Measurements from ENCODE around the gene SIGLEC9.

The SIGLEC9 gene

DNA sequence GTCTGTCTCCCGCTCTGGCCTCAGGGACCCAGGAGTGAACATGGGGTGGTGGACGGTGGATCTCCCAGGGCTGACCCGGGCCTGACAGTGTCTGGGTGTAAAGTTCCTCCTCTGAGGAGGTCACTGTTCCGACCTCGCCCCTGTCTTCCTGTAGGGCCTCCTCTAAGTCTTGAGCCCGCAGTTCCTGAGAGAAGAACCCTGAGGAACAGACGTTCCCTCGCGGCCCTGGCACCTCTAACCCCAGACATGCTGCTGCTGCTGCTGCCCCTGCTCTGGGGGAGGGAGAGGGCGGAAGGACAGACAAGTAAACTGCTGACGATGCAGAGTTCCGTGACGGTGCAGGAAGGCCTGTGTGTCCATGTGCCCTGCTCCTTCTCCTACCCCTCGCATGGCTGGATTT is at the start of gene SIGLEC9:
TSS of gene SIGLEC9 (plus strand) at position 178 of the 400 bp plus-strand sequence. CDS start at position 247, 69 bp downstream.
- DNase-seq (ENCODE audit: low read depth, low spot score), result no peak
- H3K9ac ChIP-seq (ENCODE audit: insufficient read length), result no peak within 1 kb of the TSS
- no peaks in the 10 kb centered on the region for H3K9me3 ChIP-seq (ENCODE audit: low read depth, low read length)
- no peaks in the 10 kb centered on the region for H3K36me3 ChIP-seq (ENCODE audit: insufficient read depth, low read length)
- H3K4me3 ChIP-seq, result no peak within 1 kb of the TSS
- TF ChIP-seq FOXP2 (optimal IDR thresholded peaks at IDR 0.05; ENCODE audit: control extremely low read depth, extremely low read length, insufficient read depth) (no peak), POLR2AphosphoS5 (IDR thresholded peaks at IDR 0.05; ENCODE audit: borderline replicate concordance, low read depth, low read length) (no peak), EZH2 (IDR thresholded peaks at IDR 0.05) (no peak)
- H3K27ac ChIP-seq, result no peak within 1 kb of the TSS

DNA sequence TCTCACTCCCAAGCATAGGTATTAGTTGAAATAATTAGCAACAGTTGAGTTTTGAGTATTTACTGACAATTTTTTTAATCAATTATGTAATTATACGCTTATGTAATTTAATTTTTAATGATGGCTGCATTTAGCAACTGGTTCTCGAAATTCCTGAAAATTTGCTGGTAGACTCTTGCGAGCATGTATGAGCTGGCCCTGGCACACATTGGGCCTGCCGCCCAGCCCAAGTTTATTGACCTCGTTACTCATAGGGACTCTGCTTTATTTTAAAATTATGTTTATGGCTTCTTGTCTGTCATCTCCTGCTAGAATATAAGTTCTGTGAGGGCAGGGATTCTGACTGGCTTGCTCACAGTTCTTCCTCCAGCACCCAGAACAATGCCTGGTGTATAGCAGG is 48.7 kb upstream of the SIGLEC9 start:
- H3K4me3 ChIP-seq, result no peak overlapping the region
- no peak overlapping the region for H3K9ac ChIP-seq (ENCODE audit: insufficient read length)
- TF ChIP-seq POLR2AphosphoS5 (IDR thresholded peaks at IDR 0.05; ENCODE audit: borderline replicate concordance, low read depth, low read length), result no peak
- TF ChIP-seq EZH2 (IDR thresholded peaks at IDR 0.05), result no peak
- no peak for TF ChIP-seq FOXP2 (optimal IDR thresholded peaks at IDR 0.05; ENCODE audit: control extremely low read depth, extremely low read length, insufficient read depth)
- no peak overlapping the region for H3K27ac ChIP-seq
- peaks cover 4% of the 10 kb centered on the region; the same call in 1 of the 2 replicates for H3K9me3 ChIP-seq (ENCODE audit: low read depth, low read length)
- H3K36me3 ChIP-seq (ENCODE audit: insufficient read depth, low read length), result no peaks in the 10 kb centered on the region
- DNase-seq (ENCODE audit: low read depth, low spot score), result no peak

DNA sequence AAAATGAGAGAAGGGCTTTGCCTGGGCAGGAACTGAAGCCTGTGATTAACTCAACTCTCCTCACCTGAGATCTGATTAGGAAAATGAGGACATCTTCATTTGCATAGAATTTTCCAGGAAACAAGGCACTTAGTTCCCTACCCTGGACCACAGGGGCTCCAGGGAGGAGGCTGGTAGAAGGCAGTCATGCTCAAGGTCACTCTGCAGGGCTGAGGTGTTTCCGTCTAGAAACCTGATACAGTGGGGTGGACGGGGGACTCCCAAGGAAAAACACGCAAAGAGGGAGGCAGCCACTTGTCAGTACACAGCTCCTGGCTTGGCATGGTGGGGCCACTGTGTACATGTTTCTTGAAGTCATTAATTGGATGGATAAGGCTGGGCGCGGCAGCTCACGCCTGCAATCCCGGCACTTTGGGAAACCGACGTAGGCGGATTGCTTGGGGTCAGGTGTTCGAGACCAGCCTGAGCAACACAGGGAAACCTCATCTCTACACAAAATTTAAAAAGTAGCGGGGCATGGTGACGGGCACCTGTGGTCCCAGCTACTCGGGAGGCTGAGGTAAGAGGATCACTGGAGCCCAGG is 48.0 kb upstream of the SIGLEC9 start:
- Histone ChIP-seq H3K36me3 (ENCODE audit: insufficient read depth, low read length) (no peaks in the 10 kb centered on the region), H3K9ac (ENCODE audit: insufficient read length) (no peak overlapping the region)
- TF ChIP-seq EZH2 (IDR thresholded peaks at IDR 0.05) (no peak), POLR2AphosphoS5 (IDR thresholded peaks at IDR 0.05; ENCODE audit: borderline replicate concordance, low read depth, low read length) (no peak), FOXP2 (optimal IDR thresholded peaks at IDR 0.05; ENCODE audit: control extremely low read depth, extremely low read length, insufficient read depth) (no peak)

DNA sequence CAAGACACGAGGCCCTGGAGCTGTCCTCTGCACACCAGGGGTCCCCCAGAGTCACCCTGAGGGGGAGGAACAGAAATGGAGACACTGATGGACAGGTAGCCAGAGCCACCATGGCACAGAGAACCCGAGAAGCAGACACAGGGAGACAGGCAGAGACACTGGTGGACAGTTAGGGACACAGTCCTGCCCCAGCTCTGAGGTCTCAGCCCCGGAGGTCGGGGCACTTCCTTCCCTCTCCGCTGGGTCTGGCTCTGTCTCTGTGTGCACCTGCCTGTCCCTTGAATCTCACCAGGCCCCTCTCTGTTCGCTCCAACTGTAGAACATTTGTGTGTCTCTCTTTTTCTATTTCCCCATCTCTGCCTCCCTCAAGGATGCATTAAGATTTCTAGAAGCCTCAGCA is 46.6 kb upstream of the SIGLEC9 start:
- Histone ChIP-seq H3K9me3 (ENCODE audit: low read depth, low read length) (peaks cover 3% of the 10 kb centered on the region; the same call in 1 of the 2 replicates), H3K36me3 (ENCODE audit: insufficient read depth, low read length) (no peaks in the 10 kb centered on the region), H3K4me3 (no peak overlapping the region), H3K27ac (no peak overlapping the region), H3K9ac (ENCODE audit: insufficient read length) (no peak overlapping the region)
- no peak for DNase-seq (ENCODE audit: low read depth, low spot score)
- TF ChIP-seq EZH2 (IDR thresholded peaks at IDR 0.05) (no peak), POLR2AphosphoS5 (IDR thresholded peaks at IDR 0.05; ENCODE audit: borderline replicate concordance, low read depth, low read length) (no peak), FOXP2 (optimal IDR thresholded peaks at IDR 0.05; ENCODE audit: control extremely low read depth, extremely low read length, insufficient read depth) (no peak)

More for the DNA sequence above, 48.0 kb upstream of the SIGLEC9 start:
- no peak overlapping the region for H3K27ac ChIP-seq
- no peak overlapping the region for H3K4me3 ChIP-seq
- DNase-seq (ENCODE audit: low read depth, low spot score), result no peak
- H3K9me3 ChIP-seq (ENCODE audit: low read depth, low read length), result peaks cover 4% of the 10 kb centered on the region; the same call in 1 of the 2 replicates

DNA sequence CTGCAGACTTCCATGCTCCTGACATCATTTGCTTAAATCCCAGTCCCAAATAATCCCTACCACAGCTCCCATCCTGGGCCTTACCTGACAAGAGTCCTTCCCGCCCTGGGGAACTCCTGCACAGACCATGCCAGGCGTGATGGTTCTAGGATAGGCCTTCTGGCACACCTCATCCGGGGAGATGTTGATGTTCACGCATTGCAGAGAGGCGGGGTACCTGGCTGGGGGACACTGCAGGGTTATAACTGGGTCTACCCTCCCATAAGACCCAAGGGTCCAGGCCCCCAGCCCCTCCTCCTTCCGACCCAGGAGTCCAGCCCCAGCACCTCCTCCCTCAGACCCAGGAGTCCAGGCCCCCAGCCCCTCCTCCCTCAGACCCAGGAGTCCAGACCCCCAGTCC is 46.0 kb upstream of the SIGLEC9 start:
- TF ChIP-seq POLR2AphosphoS5 (IDR thresholded peaks at IDR 0.05; ENCODE audit: borderline replicate concordance, low read depth, low read length) (no peak), FOXP2 (optimal IDR thresholded peaks at IDR 0.05; ENCODE audit: control extremely low read depth, extremely low read length, insufficient read depth) (no peak), EZH2 (IDR thresholded peaks at IDR 0.05) (no peak)
- DNase-seq (ENCODE audit: low read depth, low spot score), result no peak
- Histone ChIP-seq H3K36me3 (ENCODE audit: insufficient read depth, low read length) (no peaks in the 10 kb centered on the region), H3K27ac (no peak overlapping the region), H3K9ac (ENCODE audit: insufficient read length) (no peak overlapping the region), H3K4me3 (no peak overlapping the region), H3K9me3 (ENCODE audit: low read depth, low read length) (no peaks in the 10 kb centered on the region)

DNA sequence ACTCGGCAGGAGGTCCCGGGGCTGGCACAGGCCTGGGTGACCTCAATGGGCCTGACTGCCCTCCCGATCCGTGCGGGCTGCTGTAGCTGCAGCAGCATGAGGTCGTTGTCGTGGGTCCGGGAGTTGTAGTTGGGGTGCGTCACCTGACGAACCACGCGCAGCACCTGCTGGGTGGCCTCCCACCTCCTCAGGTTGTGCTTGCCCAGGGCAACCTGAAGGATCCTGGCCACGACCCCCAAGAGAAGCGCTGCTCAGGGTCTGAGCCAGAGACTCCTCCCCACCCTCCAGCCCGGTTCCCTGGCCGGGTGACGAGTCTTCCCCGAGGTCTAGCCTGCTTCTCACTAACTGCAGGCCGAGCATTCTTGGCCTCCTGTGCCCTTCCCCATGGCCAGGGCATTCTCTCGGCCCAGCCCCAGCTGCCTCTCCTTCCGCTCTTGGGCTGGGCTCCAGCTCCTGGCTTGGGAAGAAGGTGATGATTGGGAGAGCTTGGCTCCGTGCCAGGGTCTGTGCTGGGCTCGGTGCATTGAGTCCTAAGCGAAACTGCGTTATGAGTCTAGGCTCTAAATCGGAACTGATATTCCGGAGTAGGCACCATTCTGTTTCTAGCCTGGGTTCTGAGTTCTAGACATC is 45.1 kb upstream of the SIGLEC9 start:
- no peak for DNase-seq (ENCODE audit: low read depth, low spot score)
- TF ChIP-seq POLR2AphosphoS5 (IDR thresholded peaks at IDR 0.05; ENCODE audit: borderline replicate concordance, low read depth, low read length) (no peak), EZH2 (IDR thresholded peaks at IDR 0.05) (no peak), FOXP2 (optimal IDR thresholded peaks at IDR 0.05; ENCODE audit: control extremely low read depth, extremely low read length, insufficient read depth) (no peak)
- Histone ChIP-seq H3K9me3 (ENCODE audit: low read depth, low read length) (no peaks in the 10 kb centered on the region), H3K9ac (ENCODE audit: insufficient read length) (no peak overlapping the region), H3K27ac (no peak overlapping the region), H3K4me3 (no peak overlapping the region), H3K36me3 (ENCODE audit: insufficient read depth, low read length) (no peaks in the 10 kb centered on the region)

DNA sequence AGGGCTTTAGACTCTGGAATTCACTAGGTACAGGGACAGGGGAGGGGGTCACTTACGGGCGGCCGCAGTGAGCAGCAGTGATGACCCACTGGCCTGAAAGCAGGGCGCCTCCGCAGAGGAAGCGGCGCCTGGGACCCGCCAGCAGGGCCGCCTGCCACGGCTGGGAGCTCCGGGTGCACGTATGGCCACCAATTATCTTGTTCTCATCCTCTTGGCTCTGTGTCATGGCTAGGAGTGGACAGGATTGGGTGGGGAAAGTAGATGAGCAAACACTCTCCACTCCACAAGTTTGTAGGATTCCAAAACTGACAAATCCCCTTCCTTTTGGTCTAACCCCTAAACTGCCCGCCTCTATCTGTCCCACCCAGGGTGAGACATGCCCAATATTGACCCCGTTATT is 43.2 kb upstream of the SIGLEC9 start:
- Histone ChIP-seq H3K9me3 (ENCODE audit: low read depth, low read length) (no peaks in the 10 kb centered on the region), H3K36me3 (ENCODE audit: insufficient read depth, low read length) (no peaks in the 10 kb centered on the region), H3K9ac (ENCODE audit: insufficient read length) (no peak overlapping the region), H3K27ac (no peak overlapping the region), H3K4me3 (no peak overlapping the region)
- no peak for DNase-seq (ENCODE audit: low read depth, low spot score)
- TF ChIP-seq POLR2AphosphoS5 (IDR thresholded peaks at IDR 0.05; ENCODE audit: borderline replicate concordance, low read depth, low read length) (no peak), EZH2 (IDR thresholded peaks at IDR 0.05) (no peak), FOXP2 (optimal IDR thresholded peaks at IDR 0.05; ENCODE audit: control extremely low read depth, extremely low read length, insufficient read depth) (no peak)

DNA sequence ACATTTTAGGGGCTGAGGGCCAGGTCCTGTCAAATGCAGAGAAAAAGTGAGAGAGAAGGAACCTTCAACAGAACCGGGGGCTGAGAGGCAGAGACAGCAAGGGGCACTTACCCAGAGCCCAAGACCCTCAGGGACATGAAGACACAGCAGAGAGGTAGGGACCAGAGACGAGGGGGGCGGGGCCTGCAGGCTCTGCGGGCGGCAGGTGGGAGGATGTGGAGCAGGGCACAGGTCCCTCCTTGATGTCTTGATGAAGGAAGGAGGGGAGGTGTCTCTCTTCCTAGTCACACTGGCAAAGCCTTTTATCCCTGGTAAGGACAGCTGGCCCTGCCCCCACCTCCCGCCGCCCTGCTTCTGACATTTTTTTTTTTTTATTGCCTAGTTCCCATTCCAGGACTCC is 42.1 kb upstream of the SIGLEC9 start, which contains the start of gene KLK14:
TSS of gene KLK14 (minus strand) at position 277 of the 400 bp plus-strand sequence. CDS start at position 4, 273 bp downstream.
- Histone ChIP-seq H3K27ac (no peak within 1 kb of the TSS), H3K9me3 (ENCODE audit: low read depth, low read length) (no peaks in the 10 kb centered on the region), H3K4me3 (no peak within 1 kb of the TSS), H3K9ac (ENCODE audit: insufficient read length) (no peak within 1 kb of the TSS), H3K36me3 (ENCODE audit: insufficient read depth, low read length) (no peaks in the 10 kb centered on the region)
- no peak for TF ChIP-seq EZH2 (IDR thresholded peaks at IDR 0.05)
- TF ChIP-seq POLR2AphosphoS5 (IDR thresholded peaks at IDR 0.05; ENCODE audit: borderline replicate concordance, low read depth, low read length), result no peak
- TF ChIP-seq FOXP2 (optimal IDR thresholded peaks at IDR 0.05; ENCODE audit: control extremely low read depth, extremely low read length, insufficient read depth), result no peak
- DNase-seq (ENCODE audit: low read depth, low spot score), result no peak

Measured in SK-N-MC (cell line).